Naive thymus-derived CD4-positive, alpha-beta T cell (primary cell): ENCODE results near the gene RETSAT. TPM values are rescaled to one million over a fixed set of nuclear protein-coding genes. Genes with fewer than 3 reads are reported as not detected.
A peak's percentile ranks its signal among the peaks of the same experiment; 100 is the strongest.
"Not testable (repeated sequence)": the region's sequence is repeated elsewhere in the genome, so short reads cannot be mapped to it uniquely, and the experiment has no call there.

Experiments used
- ATAC-seq: fragments of 150-1000 bp; cut with Tn5 transposase; 2 replicates; pipeline ENCODE4 v1.10.0; 2021; ENCODE audit warnings: mild to moderate bottlenecking, moderate library complexity
- CTCF ChIA-PET: fragments of 350-600 bp; sonication (Branson Sonifier 250); formaldehyde crosslinking; loops from one replicate; lab custom pipeline; 2021; ENCODE audit warnings: antibody characterized with exemption; lab: Charles Lee
- POLR2A ChIA-PET: fragments of 350-600 bp; sonication (Branson Sonifier 250); formaldehyde crosslinking; loops from one replicate; lab custom pipeline; 2021; ENCODE audit warnings: antibody characterized with exemption, inconsistent platforms; lab: Charles Lee
- DNase-seq, 9 donors: peaks; one replicate each; pipeline versions ENCODE4 v3.0.0 to v3.0.0-alpha.2; 2020 to 2022; ENCODE audit warnings: mixed read lengths in 1 of 9
- H3K27ac ChIP-seq: one replicate; pipeline ENCODE4 v1.7.0; 2013; ENCODE audit warnings: mild to moderate bottlenecking, low read depth, low read length, moderate library complexity
- H3K27me3 ChIP-seq, 2 donors: one replicate each; pipeline ENCODE4 v1.7.0; 2013; ENCODE audit warnings: low read length in 2 of 2, mild to moderate bottlenecking in 2 of 2, moderate library complexity in 2 of 2; ENCODE audit not compliant: control insufficient read depth in 2 of 2, insufficient read depth in 2 of 2
- H3K36me3 ChIP-seq, 3 experiments: 1 replicate in 2 of 3; 2 replicates in 1 of 3; pipeline ENCODE4 v1.7.0; 2013; ENCODE audit warnings: low read length in 3 of 3, mild to moderate bottlenecking in 3 of 3, moderate library complexity in 1 of 3; ENCODE audit not compliant: insufficient read depth in 3 of 3, control insufficient read depth in 2 of 3
- H3K4me1 ChIP-seq, 2 donors: one replicate each; pipeline ENCODE4 v1.7.0; 2013; ENCODE audit warnings: low read length in 2 of 2, mild to moderate bottlenecking in 2 of 2, moderate library complexity in 1 of 2; ENCODE audit not compliant: control insufficient read depth in 2 of 2, insufficient read depth in 2 of 2
- H3K4me3 ChIP-seq: 2 replicates; pipeline ENCODE4 v1.7.0; 2013; ENCODE audit warnings: mild to moderate bottlenecking, low read length
- H3K9me3 ChIP-seq, 3 experiments: 1 replicate in 2 of 3; 2 replicates in 1 of 3; pipeline ENCODE4 v1.7.0; 2013; ENCODE audit warnings: low read length in 3 of 3; ENCODE audit not compliant: control insufficient read depth in 2 of 3
- H3K27ac Mint-ChIP-seq, 9 donors: one replicate each; pipeline ENCODE4 v1.8.0; 2020 to 2022; ENCODE audit warnings: mixed read lengths in 9 of 9, mild to moderate bottlenecking in 8 of 9, moderate library complexity in 5 of 9, inconsistent platforms in 2 of 9
- H3K27me3 Mint-ChIP-seq, 5 donors: one replicate each; pipeline ENCODE4 v1.8.0; 2021 to 2022; ENCODE audit warnings: mixed read lengths in 5 of 5, mild to moderate bottlenecking in 1 of 5
- H3K36me3 Mint-ChIP-seq, 5 donors: one replicate each; pipeline ENCODE4 v1.8.0; 2020 to 2022; ENCODE audit warnings: mixed read lengths in 5 of 5, mild to moderate bottlenecking in 3 of 5, inconsistent platforms in 1 of 5
- H3K4me1 Mint-ChIP-seq, 7 donors: one replicate each; pipeline ENCODE4 v1.8.0; 2020 to 2022; ENCODE audit warnings: mixed read lengths in 7 of 7, mild to moderate bottlenecking in 3 of 7, inconsistent platforms in 1 of 7
- H3K4me3 Mint-ChIP-seq, 10 donors: one replicate each; pipeline ENCODE4 v1.8.0; 2020 to 2022; ENCODE audit warnings: mild to moderate bottlenecking in 10 of 10, mixed read lengths in 10 of 10, moderate library complexity in 6 of 10, inconsistent platforms in 2 of 10
- H3K9me3 Mint-ChIP-seq, 11 donors: one replicate each; pipeline ENCODE4 v1.8.0; 2020 to 2022; ENCODE audit warnings: mixed read lengths in 11 of 11, mild to moderate bottlenecking in 4 of 11, inconsistent platforms in 1 of 11, moderate library complexity in 1 of 11
- intact Hi-C, 2 donors: fragments of 100-400 bp; cut with micrococcal nuclease; formaldehyde crosslinking; loops; one replicate each; pipeline ENCODE4 v1.15.1; 2023
- polyA plus RNA-seq, 2 donors: library from polyadenylated mRNA; unstranded; fragments of 300-500 nt; fragmentation: Illumina TruSeq; gene quantifications; one replicate each; pipeline ENCODE4 v1.2.3, GENCODE V29; 2021
- total RNA-seq, 6 experiments: library from RNA in 5 of 6; stranded (reverse) in 5 of 6; gene quantifications; 1 replicate in 5 of 6; 2 replicates in 1 of 6; pipeline ENCODE4 v1.2.3 and lab custom pipeline; 2021 to 2026

Gene RETSAT
- total and polyA plus RNA-seq, 7 experiments from 2014 or later = 8.9 to 30.5 (median 19.5) TPM

- H3K27ac Mint-ChIP-seq = peak overlapping the region; percentile 97 to 100 (median 99)
- Histone ChIP-seq H3K36me3 (peaks cover 14 to 41% (median 30%) of the 10 kb centered on the region in 3 experiments), H3K4me1 (peaks cover 31 to 38% of the 10 kb centered on the region in 2 donors), H3K4me3 (peak overlapping the region; percentile 84), H3K27me3 (no peaks in the 10 kb centered on the region), H3K9me3 (no peaks in the 10 kb centered on the region), H3K27ac (peak overlapping the region; percentile 92)
- peaks cover 5 to 50% (median 43%) of the 10 kb centered on the region in 5 donors for H3K36me3 Mint-ChIP-seq
- POLR2A ChIA-PET = interaction anchor here (0.6 to 12.6 kb wide), 38 partner anchors 9 to 1114 kb away, joined by 3 to 220 read pairs (median 6); partner anchors contain the start of genes C2orf68, ELMOD3, GGCX and KDM3A
- peak overlapping the region; percentile 97 to 100 (median 99) for H3K4me3 Mint-ChIP-seq
- intact Hi-C loops = loop anchor here (1.0 to 10.0 kb wide), 11 partner anchors 17 to 1115 kb away; partner anchors contain the start of genes IMMT (in 1 of the 2), KCMF1 (in 1 of the 2), KDM3A (in 1 of the 2) and MAT2A (in 1 of the 2)
- peaks cover 0 to 3% (median 0%) of the 10 kb centered on the region in 11 donors for H3K9me3 Mint-ChIP-seq
- DNase-seq = peak; percentile 35 to 77 (median 70)
- peaks cover 38 to 58% (median 53%) of the 10 kb centered on the region in 7 donors for H3K4me1 Mint-ChIP-seq
- H3K27me3 Mint-ChIP-seq = no peaks in the 10 kb centered on the region
- CTCF ChIA-PET = interaction anchor here (0.5 to 1.6 kb wide), 7 partner anchors 18 to 225 kb away, joined by 3 to 6 read pairs (median 4); partner anchors contain the start of genes ELMOD3 and RETSAT
- ATAC-seq = peak; percentile 25
Observed at GRCh38 chr2:85327160-85327821, 27.0 kb downstream of the RETSAT start.

GRCh38 chr2:85326406-85327159 is 27.7 kb downstream of the RETSAT start:
- Histone ChIP-seq H3K9me3 (no peaks in the 10 kb centered on the region), H3K4me3 (peak overlapping the region; percentile 84), H3K27me3 (no peaks in the 10 kb centered on the region), H3K4me1 (peaks cover 38 to 45% of the 10 kb centered on the region in 2 donors), H3K36me3 (peaks cover 14 to 46% (median 37%) of the 10 kb centered on the region in 3 experiments), H3K27ac (peak overlapping the region; percentile 92)
- Mint-ChIP-seq H3K27ac (peak overlapping the region; percentile 97 to 100 (median 99)), H3K27me3 (no peaks in the 10 kb centered on the region), H3K4me3 (peak overlapping the region; percentile 97 to 100 (median 99)), H3K4me1 (peaks cover 44 to 65% (median 60%) of the 10 kb centered on the region in 7 donors), H3K9me3 (peaks cover 0 to 3% (median 0%) of the 10 kb centered on the region in 11 donors), H3K36me3 (peaks cover 5 to 54% (median 50%) of the 10 kb centered on the region in 5 donors)
- intact Hi-C loops = loop anchor here (1.0 to 10.0 kb wide), 12 partner anchors 8 to 1116 kb away; partner anchors contain the start of genes MAT2A (in 2 of the 2), IMMT (in 1 of the 2), KCMF1 (in 1 of the 2) and KDM3A (in 1 of the 2)
- DNase-seq (peak in 8 of 9 donors; percentile 48 to 65 (median 61)), ATAC-seq (peak; percentile 25)
- CTCF ChIA-PET = interaction anchor here (0.5 to 1.6 kb wide), 8 partner anchors 17 to 226 kb away, joined by 3 to 6 read pairs (median 4); partner anchors contain the start of genes ELMOD3 and RETSAT
- POLR2A ChIA-PET = interaction anchor here (0.6 to 12.6 kb wide), 36 partner anchors 8 to 1115 kb away, joined by 3 to 220 read pairs (median 6); partner anchors contain the start of genes C2orf68, ELMOD3, KDM3A and MAT2A

DNA sequence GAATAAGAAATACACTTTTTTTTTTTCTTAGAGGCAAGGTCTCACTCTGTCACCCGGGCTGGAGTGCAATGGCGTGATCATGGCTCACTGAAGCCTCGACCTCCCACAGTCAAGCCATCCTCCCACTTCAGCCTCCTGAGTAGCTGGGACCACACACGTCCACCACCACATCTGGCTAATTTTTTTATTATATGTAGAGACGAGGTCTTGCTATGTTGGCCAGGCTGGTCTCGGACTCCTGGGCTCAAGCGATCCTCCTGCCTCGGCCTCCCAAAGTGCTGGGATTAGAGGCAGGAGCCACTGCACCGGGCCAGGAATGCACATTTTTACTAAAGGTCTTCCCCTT is 28.9 kb downstream of the RETSAT start:
- Histone ChIP-seq H3K36me3 (peaks cover 24 to 57% (median 48%) of the 10 kb centered on the region in 3 experiments), H3K27me3 (no peaks in the 10 kb centered on the region), H3K27ac (peak overlapping the region; percentile 92), H3K4me1 (peaks cover 49 to 57% of the 10 kb centered on the region in 2 donors), H3K4me3 (peak overlapping the region; percentile 84), H3K9me3 (no peaks in the 10 kb centered on the region)
- Mint-ChIP-seq H3K27me3 (no peaks in the 10 kb centered on the region), H3K4me1 (peaks cover 54 to 77% (median 72%) of the 10 kb centered on the region in 7 donors), H3K9me3 (peaks cover 0 to 3% (median 0%) of the 10 kb centered on the region in 11 donors), H3K4me3 (peak overlapping the region; percentile 97 to 100 (median 99)), H3K36me3 (peaks cover 9 to 64% (median 62%) of the 10 kb centered on the region in 5 donors), H3K27ac (peak overlapping the region; percentile 58 to 100 (median 97))
- ATAC-seq = no peak
- no peak for DNase-seq
- intact Hi-C loops = loop anchor here in 1 of 2 donors (5.0 to 10.0 kb wide), 2 partner anchors 709 to 1117 kb away; partner anchors contain the start of gene KDM3A
- CTCF ChIA-PET = no interaction called here
- POLR2A ChIA-PET = interaction anchor here (0.6 to 12.6 kb wide), 12 partner anchors 7 to 260 kb away, joined by 3 to 220 read pairs (median 6); partner anchors contain the start of genes ELMOD3, MAT2A, RETSAT and SH2D6

- peaks cover 0 to 3% (median 0%) of the 10 kb centered on the region in 11 donors for H3K9me3 Mint-ChIP-seq
- intact Hi-C loops = loop anchor here in 1 of 2 donors (5.0 to 10.0 kb wide), 2 partner anchors 710 to 1117 kb away; partner anchors contain the start of gene KDM3A
- no peak for ATAC-seq
- H3K27ac Mint-ChIP-seq = peak overlapping the region; percentile 58 to 100 (median 97)
- peak overlapping the region; percentile 84 for H3K4me3 ChIP-seq
- peak overlapping the region; percentile 92 for H3K27ac ChIP-seq
- peak in 2 of 9 donors; percentile 30 to 57 for DNase-seq
- H3K9me3 ChIP-seq = no peaks in the 10 kb centered on the region
- no peaks in the 10 kb centered on the region for H3K27me3 Mint-ChIP-seq
- peaks cover 15 to 68% (median 67%) of the 10 kb centered on the region in 5 donors for H3K36me3 Mint-ChIP-seq
- H3K4me3 Mint-ChIP-seq = peak overlapping the region; percentile 97 to 100 (median 99)
- POLR2A ChIA-PET = interaction anchor here (0.6 to 12.6 kb wide), 12 partner anchors 11 to 504 kb away, joined by 3 to 220 read pairs (median 5); partner anchors contain the start of genes ELMOD3, RETSAT and SH2D6
- H3K27me3 ChIP-seq = no peaks in the 10 kb centered on the region
- CTCF ChIA-PET = no interaction called here
- peaks cover 55 to 63% of the 10 kb centered on the region in 2 donors for H3K4me1 ChIP-seq
- H3K4me1 Mint-ChIP-seq = peaks cover 60 to 83% (median 78%) of the 10 kb centered on the region in 7 donors
- peaks cover 24 to 63% (median 49%) of the 10 kb centered on the region in 3 experiments for H3K36me3 ChIP-seq
Observed at GRCh38 chr2:85324639-85325465, 29.5 kb downstream of the RETSAT start.

DNA sequence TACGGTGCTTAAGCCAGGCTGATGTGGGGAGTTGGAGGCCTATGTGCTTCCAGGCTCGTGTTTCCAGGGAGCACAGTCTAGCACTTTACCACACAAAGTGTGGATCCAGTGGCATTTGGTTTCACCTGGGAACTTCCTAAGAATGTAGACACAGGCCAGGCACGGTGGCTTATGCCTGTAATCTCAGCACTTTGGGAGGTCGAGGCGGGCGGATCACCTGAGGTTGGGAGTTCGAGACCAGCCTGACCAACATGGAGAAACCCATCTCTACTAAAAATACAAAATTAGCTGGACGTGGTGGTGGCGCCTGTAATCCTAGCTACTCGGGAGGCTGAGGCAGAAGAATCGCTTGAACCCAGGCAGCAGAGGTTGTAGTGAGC is 30.4 kb downstream of the RETSAT start:
- H3K36me3 Mint-ChIP-seq = peaks cover 20 to 73% (median 68%) of the 10 kb centered on the region in 5 donors
- peaks cover 64 to 70% of the 10 kb centered on the region in 2 donors for H3K4me1 ChIP-seq
- H3K36me3 ChIP-seq = peaks cover 24 to 71% (median 49%) of the 10 kb centered on the region in 3 experiments
- H3K9me3 ChIP-seq, H3K9me3 Mint-ChIP-seq, ATAC-seq, DNase-seq, H3K27me3 Mint-ChIP-seq, H3K27me3 ChIP-seq: not testable (repeated sequence)
- peak overlapping the region; percentile 64 to 100 (median 99) for H3K4me3 Mint-ChIP-seq
- POLR2A ChIA-PET = interaction anchor here (0.6 to 12.6 kb wide), 6 partner anchors 11 to 503 kb away, joined by 3 to 220 read pairs (median 7); partner anchors contain the start of genes ELMOD3, MAT2A and RETSAT
- H3K4me1 Mint-ChIP-seq = peaks cover 62 to 85% (median 80%) of the 10 kb centered on the region in 7 donors
- CTCF ChIA-PET = interaction anchor here (1.0 kb wide), 1 partner anchor 24 kb away, joined by 4 read pairs; no protein-coding TSS in a partner anchor
- intact Hi-C loops = loop anchor here in 1 of 2 donors (10.0 kb wide), 1 partner anchor 711 kb away; no protein-coding TSS in a partner anchor
- H3K27ac ChIP-seq = peak overlapping the region; percentile 92
- peak overlapping the region; percentile 6 for H3K4me3 ChIP-seq
- peak overlapping the region in 8 of 9 donors; percentile 48 to 100 (median 98) for H3K27ac Mint-ChIP-seq
